ENCODE measurements around the gene IER2. TPM values are rescaled to one million over a fixed set of nuclear protein-coding genes. Genes with fewer than 3 reads are reported as not detected.

The IER2 gene
- total and polyA plus RNA-seq, 2 experiments from 2014 or later: 101 to 325 TPM

DNA sequence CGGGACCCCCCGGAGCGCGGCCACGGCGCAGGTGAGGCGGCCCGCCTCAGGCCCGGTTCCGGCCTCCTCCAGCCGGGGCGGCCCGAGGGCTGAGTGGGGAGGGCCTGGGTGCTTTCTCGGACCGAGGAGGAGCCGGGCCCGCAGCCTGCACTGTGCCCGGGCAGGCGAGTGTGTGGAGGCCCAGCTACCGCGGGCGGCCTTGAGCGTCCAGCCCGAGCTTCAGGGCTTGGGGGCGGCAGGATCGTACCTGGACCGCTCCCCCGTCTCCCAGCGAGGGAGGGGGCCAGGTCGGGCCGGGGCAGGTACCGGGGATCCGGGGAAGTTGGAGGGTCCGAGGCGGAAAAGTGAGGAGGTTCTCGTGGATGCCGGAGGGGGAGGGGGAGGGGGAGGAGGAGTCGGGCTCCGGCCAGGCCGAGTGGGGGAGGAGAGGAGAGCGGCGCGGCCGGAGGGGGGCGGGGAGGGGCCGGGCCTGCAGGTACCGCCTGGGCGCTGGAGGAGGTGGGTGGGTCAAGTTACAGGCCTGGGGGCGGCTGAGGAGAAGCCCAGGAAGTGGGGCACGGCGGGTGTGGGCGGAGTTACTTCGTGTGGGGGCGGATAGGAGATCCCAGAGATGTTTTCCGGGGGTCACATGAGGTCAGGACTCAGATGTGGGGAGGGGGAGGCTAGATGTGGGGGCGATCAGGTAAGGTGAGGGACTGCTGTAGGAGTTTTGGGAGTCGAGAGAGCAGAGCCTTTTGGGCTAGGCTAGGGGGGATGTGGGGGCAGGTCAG is 31.6 kb upstream of the IER2 start:
- Histone ChIP-seq H3K4me1 (ENCODE audit: insufficient read depth) (peaks cover 39% of the 10 kb centered on the region), H2AFZ (peak overlapping the region; percentile 56)

DNA sequence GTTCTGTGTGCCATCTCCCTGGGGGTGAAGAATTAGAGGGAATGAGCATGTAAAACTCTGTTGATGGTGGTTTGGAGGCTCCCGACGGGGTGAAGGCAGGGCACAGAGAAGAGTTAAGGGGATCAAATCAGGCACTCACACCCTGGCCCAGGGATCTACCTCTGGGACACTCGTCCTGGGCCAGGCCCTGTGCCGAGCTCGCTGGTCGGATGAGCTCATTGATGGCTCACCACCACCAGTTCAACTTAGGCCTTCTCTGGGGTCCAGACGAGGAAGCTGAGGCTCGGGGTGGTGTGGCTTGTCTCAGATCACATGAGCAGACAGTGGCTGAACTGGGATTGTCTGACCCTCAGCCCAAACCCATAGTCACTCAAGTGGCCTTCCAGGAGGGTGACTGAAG is 30.6 kb upstream of the IER2 start:
- Histone ChIP-seq H3K27ac (peak overlapping the region; percentile 27), H3K4me1 (ENCODE audit: insufficient read depth) (peaks cover 39% of the 10 kb centered on the region), H3K9me2 (replicated peaks; ENCODE audit: insufficient read depth) (no peaks in the 10 kb centered on the region), H3K36me3 (replicated peaks; ENCODE audit: insufficient read depth, low read depth) (no peaks in the 10 kb centered on the region), H3K9me3 (ENCODE audit: low read depth) (no peaks in the 10 kb centered on the region), H3K27me3 (no peaks in the 10 kb centered on the region), H4K20me1 (ENCODE audit: insufficient read depth, poor library complexity, severe bottlenecking) (peaks cover 38% of the 10 kb centered on the region), H3K4me3 (no peak overlapping the region), H3K4me2 (peak overlapping the region; percentile 86), H3K79me2 (peaks cover 79% of the 10 kb centered on the region), H2AFZ (no peak overlapping the region)
- 88% methylated on average over 8 of the region's 8 CpGs for WGBS (ENCODE audit: low lambda C conversion rate, missing lambda C conversion rate)
- TF ChIP-seq EZH2phosphoT487 (IDR thresholded peaks at IDR 0.05; ENCODE audit: low read depth, severe bottlenecking, unreplicated experiment) (no peak), EZH2 (IDR thresholded peaks at IDR 0.05; ENCODE audit: borderline replicate concordance) (no peak)
- TF ChIP-seq, protein P1, sequence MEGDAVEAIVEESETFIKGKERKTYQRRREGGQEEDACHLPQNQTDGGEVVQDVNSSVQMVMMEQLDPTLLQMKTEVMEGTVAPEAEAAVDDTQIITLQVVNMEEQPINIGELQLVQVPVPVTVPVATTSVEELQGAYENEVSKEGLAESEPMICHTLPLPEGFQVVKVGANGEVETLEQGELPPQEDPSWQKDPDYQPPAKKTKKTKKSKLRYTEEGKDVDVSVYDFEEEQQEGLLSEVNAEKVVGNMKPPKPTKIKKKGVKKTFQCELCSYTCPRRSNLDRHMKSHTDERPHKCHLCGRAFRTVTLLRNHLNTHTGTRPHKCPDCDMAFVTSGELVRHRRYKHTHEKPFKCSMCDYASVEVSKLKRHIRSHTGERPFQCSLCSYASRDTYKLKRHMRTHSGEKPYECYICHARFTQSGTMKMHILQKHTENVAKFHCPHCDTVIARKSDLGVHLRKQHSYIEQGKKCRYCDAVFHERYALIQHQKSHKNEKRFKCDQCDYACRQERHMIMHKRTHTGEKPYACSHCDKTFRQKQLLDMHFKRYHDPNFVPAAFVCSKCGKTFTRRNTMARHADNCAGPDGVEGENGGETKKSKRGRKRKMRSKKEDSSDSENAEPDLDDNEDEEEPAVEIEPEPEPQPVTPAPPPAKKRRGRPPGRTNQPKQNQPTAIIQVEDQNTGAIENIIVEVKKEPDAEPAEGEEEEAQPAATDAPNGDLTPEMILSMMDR (IDR thresholded peaks at IDR 0.05; ENCODE audit: poor library complexity): no peak
- no peak for DNase-seq (ENCODE audit: low spot score)

More for the DNA sequence above, 31.6 kb upstream of the IER2 start:
- peak overlapping the region; percentile 99 for H3K4me3 ChIP-seq
- H3K27me3 ChIP-seq: no peaks in the 10 kb centered on the region
- H3K4me2 ChIP-seq: peak overlapping the region; percentile 86
- peaks cover 68% of the 10 kb centered on the region for H3K79me2 ChIP-seq
- 0% methylated on average over 10 of the region's 57 CpGs for WGBS (ENCODE audit: low lambda C conversion rate, missing lambda C conversion rate)
- H3K36me3 ChIP-seq (replicated peaks; ENCODE audit: insufficient read depth, low read depth): no peaks in the 10 kb centered on the region
- peaks cover 35% of the 10 kb centered on the region for H4K20me1 ChIP-seq (ENCODE audit: insufficient read depth, poor library complexity, severe bottlenecking)
- peak overlapping the region; percentile 89 for H3K27ac ChIP-seq
- DNase-seq (ENCODE audit: low spot score): peak; percentile 85
- no peaks in the 10 kb centered on the region for H3K9me2 ChIP-seq (replicated peaks; ENCODE audit: insufficient read depth)
- no peaks in the 10 kb centered on the region for H3K9me3 ChIP-seq (ENCODE audit: low read depth)
- TF ChIP-seq EZH2phosphoT487 (IDR thresholded peaks at IDR 0.05; ENCODE audit: low read depth, severe bottlenecking, unreplicated experiment) (no peak), EZH2 (IDR thresholded peaks at IDR 0.05; ENCODE audit: borderline replicate concordance) (no peak)
- TF ChIP-seq, protein P1 (IDR thresholded peaks at IDR 0.05; ENCODE audit: poor library complexity): no peak

DNA sequence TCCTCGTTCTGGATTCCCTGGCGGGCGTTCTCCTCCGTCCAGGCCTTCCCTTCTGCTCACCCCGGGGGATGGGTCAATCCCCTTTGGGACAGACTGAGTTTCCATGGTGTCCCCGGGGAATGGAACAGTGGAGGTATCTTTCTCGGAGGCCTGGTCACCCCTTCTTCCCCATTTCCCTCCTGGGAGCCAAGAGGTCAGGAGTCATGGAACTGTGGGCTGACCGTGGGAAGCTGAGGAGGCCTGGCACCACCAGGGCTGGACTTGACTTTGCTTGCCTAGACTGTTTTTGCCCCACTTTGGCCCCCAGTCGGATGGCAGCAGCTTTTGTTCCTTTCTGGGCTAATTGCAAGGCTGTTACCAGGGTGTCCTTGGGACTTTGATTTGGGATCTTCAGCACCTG is 30.2 kb upstream of the IER2 start:
- H3K36me3 ChIP-seq (replicated peaks; ENCODE audit: insufficient read depth, low read depth): no peaks in the 10 kb centered on the region
- H3K9me3 ChIP-seq (ENCODE audit: low read depth): no peaks in the 10 kb centered on the region
- no peaks in the 10 kb centered on the region for H3K27me3 ChIP-seq
- TF ChIP-seq EZH2 (IDR thresholded peaks at IDR 0.05; ENCODE audit: borderline replicate concordance): no peak
- TF ChIP-seq, protein P1 (IDR thresholded peaks at IDR 0.05; ENCODE audit: poor library complexity): no peak
- no peak for TF ChIP-seq EZH2phosphoT487 (IDR thresholded peaks at IDR 0.05; ENCODE audit: low read depth, severe bottlenecking, unreplicated experiment)
- H3K4me2 ChIP-seq: peak overlapping the region; percentile 25
- H3K4me3 ChIP-seq: no peak overlapping the region
- 77% methylated on average over 9 of the region's 9 CpGs for WGBS (ENCODE audit: low lambda C conversion rate, missing lambda C conversion rate)
- H2AFZ ChIP-seq: no peak overlapping the region
- peaks cover 79% of the 10 kb centered on the region for H3K79me2 ChIP-seq
- DNase-seq (ENCODE audit: low spot score): no peak
- peaks cover 39% of the 10 kb centered on the region for H3K4me1 ChIP-seq (ENCODE audit: insufficient read depth)
- peaks cover 38% of the 10 kb centered on the region for H4K20me1 ChIP-seq (ENCODE audit: insufficient read depth, poor library complexity, severe bottlenecking)
- peak overlapping the region; percentile 27 for H3K27ac ChIP-seq
- H3K9me2 ChIP-seq (replicated peaks; ENCODE audit: insufficient read depth): no peaks in the 10 kb centered on the region
